CD4-positive, alpha-beta memory T cell (primary cell): ENCODE results near the gene BUD13. TPM values are rescaled to one million over a fixed set of nuclear protein-coding genes. Genes with fewer than 3 reads are reported as not detected.

ENCODE experiments used
- CTCF ChIA-PET: fragments of 350-600 bp; sonication (Branson Sonifier 250); formaldehyde crosslinking; loops from one replicate; lab custom pipeline; 2021; ENCODE audit warnings: inconsistent platforms; ENCODE audit not compliant: partially characterized antibody; lab: Charles Lee
- POLR2A ChIA-PET: fragments of 350-600 bp; sonication (Branson Sonifier 250); formaldehyde crosslinking; loops from one replicate; lab custom pipeline; 2021; ENCODE audit not compliant: partially characterized antibody; lab: Charles Lee
- DNase-seq, 5 donors: peaks; one replicate each; pipeline versions ENCODE4 v3.0.0 to v3.0.0-alpha.2; 2020 to 2022; ENCODE audit warnings: mixed read lengths in 1 of 5
- H3K27ac ChIP-seq: one replicate; pipeline ENCODE4 v1.7.0; 2013; ENCODE audit warnings: low read depth, low read length
- H3K27me3 ChIP-seq: 2 replicates; pipeline ENCODE4 v1.7.0; 2013; ENCODE audit warnings: mild to moderate bottlenecking, low read length, moderate library complexity; ENCODE audit not compliant: insufficient read depth
- H3K36me3 ChIP-seq: 2 replicates; pipeline ENCODE4 v1.7.0; 2013; ENCODE audit warnings: mild to moderate bottlenecking, low read length, moderate library complexity; ENCODE audit not compliant: insufficient read depth
- H3K4me1 ChIP-seq: 2 replicates; pipeline ENCODE4 v1.7.0; 2013; ENCODE audit warnings: mild to moderate bottlenecking, low read length, moderate library complexity; ENCODE audit not compliant: insufficient read depth
- H3K4me3 ChIP-seq, 2 donors: one replicate each; pipeline ENCODE4 v1.7.0; 2013; ENCODE audit warnings: low read length in 2 of 2, mild to moderate bottlenecking in 1 of 2
- H3K9me3 ChIP-seq, 2 donors: one replicate each; pipeline ENCODE4 v1.7.0; 2013; ENCODE audit warnings: low read length in 2 of 2, control low read depth in 1 of 2; ENCODE audit not compliant: control insufficient read depth in 1 of 2
- H3K27ac Mint-ChIP-seq, 7 donors: one replicate each; pipeline ENCODE4 v1.8.0; 2020 to 2021; ENCODE audit warnings: mixed read lengths in 7 of 7, mild to moderate bottlenecking in 6 of 7, inconsistent platforms in 3 of 7, moderate library complexity in 3 of 7
- H3K27me3 Mint-ChIP-seq, 2 donors: one replicate each; pipeline ENCODE4 v1.8.0; 2020 to 2021; ENCODE audit warnings: mixed read lengths in 2 of 2
- H3K36me3 Mint-ChIP-seq, 2 donors: one replicate each; pipeline ENCODE4 v1.8.0; 2020 to 2021; ENCODE audit warnings: mixed read lengths in 2 of 2, inconsistent platforms in 1 of 2, mild to moderate bottlenecking in 1 of 2
- H3K4me1 Mint-ChIP-seq, 4 donors: one replicate each; pipeline ENCODE4 v1.8.0; 2020 to 2021; ENCODE audit warnings: mixed read lengths in 4 of 4, mild to moderate bottlenecking in 1 of 4
- H3K4me3 Mint-ChIP-seq, 8 donors: one replicate each; pipeline ENCODE4 v1.8.0; 2020 to 2021; ENCODE audit warnings: mixed read lengths in 8 of 8, mild to moderate bottlenecking in 7 of 8, moderate library complexity in 6 of 8, inconsistent platforms in 3 of 8
- H3K9me3 Mint-ChIP-seq, 8 donors: one replicate each; pipeline ENCODE4 v1.8.0; 2020 to 2021; ENCODE audit warnings: mixed read lengths in 8 of 8, mild to moderate bottlenecking in 5 of 8, inconsistent platforms in 3 of 8, moderate library complexity in 1 of 8
- intact Hi-C: fragments of 100-400 bp; cut with micrococcal nuclease; formaldehyde crosslinking; loops from one replicate; pipeline ENCODE4 v1.15.1; 2023
- polyA plus RNA-seq, 2 donors: library from polyadenylated mRNA; unstranded; fragments of 300-500 nt; fragmentation: Illumina TruSeq; gene quantifications; one replicate each; pipeline ENCODE4 v1.2.3, GENCODE V29; 2021
- total RNA-seq, 2 experiments: library from RNA; stranded (reverse); gene quantifications; one replicate each; pipeline ENCODE4 v1.2.3, GENCODE V29; 2021

The BUD13 gene, protein sequence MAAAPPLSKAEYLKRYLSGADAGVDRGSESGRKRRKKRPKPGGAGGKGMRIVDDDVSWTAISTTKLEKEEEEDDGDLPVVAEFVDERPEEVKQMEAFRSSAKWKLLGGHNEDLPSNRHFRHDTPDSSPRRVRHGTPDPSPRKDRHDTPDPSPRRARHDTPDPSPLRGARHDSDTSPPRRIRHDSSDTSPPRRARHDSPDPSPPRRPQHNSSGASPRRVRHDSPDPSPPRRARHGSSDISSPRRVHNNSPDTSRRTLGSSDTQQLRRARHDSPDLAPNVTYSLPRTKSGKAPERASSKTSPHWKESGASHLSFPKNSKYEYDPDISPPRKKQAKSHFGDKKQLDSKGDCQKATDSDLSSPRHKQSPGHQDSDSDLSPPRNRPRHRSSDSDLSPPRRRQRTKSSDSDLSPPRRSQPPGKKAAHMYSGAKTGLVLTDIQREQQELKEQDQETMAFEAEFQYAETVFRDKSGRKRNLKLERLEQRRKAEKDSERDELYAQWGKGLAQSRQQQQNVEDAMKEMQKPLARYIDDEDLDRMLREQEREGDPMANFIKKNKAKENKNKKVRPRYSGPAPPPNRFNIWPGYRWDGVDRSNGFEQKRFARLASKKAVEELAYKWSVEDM
- total RNA-seq: 10 to 100 TPM; 19.9 to 23.1 TPM
- polyA plus RNA-seq: 10 to 100 TPM in 1 of 2 donors, 1 to 10 TPM in 1; 2.3 to 20.6 TPM

DNA sequence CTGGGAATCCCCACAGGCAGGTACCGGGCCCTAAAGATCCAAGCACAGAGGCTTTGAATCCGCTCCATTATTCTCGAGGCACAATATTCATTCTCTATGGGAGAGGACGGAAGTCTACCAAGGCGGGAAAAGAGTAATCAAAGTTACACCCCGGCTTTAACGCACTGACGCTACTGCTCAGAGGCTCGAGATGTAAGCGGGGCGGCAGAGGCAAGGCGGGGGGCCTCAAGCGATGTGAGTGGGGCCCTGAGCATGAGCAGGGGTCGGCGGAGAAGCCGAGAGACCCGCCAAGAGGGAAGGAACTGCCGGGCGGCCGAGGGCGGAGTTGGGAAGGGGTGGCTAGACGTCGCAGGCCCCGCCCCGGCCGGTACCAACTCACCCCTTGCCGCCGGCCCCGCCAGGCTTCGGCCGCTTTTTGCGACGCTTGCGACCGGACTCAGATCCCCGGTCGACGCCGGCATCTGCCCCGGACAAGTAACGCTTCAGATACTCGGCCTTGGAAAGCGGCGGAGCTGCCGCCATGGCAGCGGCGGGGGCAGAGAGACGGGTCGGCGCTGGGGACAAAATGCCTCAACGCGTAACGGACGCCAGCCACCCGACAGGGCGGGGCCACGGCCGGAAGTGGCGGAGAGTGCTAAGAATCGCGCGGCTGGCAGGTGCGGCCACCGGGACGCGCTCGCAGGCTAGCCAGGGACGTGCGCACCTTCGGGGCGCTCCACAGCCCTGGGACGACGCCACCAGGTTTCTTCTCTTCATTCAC is at the start of gene BUD13:
Gene BUD13 (minus strand): TSS at position 545 of the 760 bp plus-strand sequence. CDS start 23 bp downstream, at position 522.
- POLR2A ChIA-PET: interaction anchor here (0.5 to 7.7 kb wide), 11 partner anchors 8 to 458 kb away, joined by 3 to 100 read pairs (median 6); partner anchors contain the start of genes APOA5, PAFAH1B2, SIDT2 and SIK3
- Mint-ChIP-seq H3K9me3 (peaks cover 0 to 5% (median 0%) of the 10 kb centered on the region in 8 donors), H3K27me3 (no peaks in the 10 kb centered on the region), H3K27ac (peak within 1 kb of the TSS; percentile 94 to 99 (median 98)), H3K36me3 (peaks cover 16 to 44% of the 10 kb centered on the region in 2 donors), H3K4me3 (peak within 1 kb of the TSS; percentile 97 to 100 (median 98)), H3K4me1 (peaks cover 24 to 47% (median 35%) of the 10 kb centered on the region in 4 donors)
- H3K27me3 ChIP-seq: no peaks in the 10 kb centered on the region
- peaks cover 24% of the 10 kb centered on the region for H3K4me1 ChIP-seq
- no peaks in the 10 kb centered on the region for H3K9me3 ChIP-seq
- DNase-seq: peak; percentile 92 to 96 (median 93)
- H3K36me3 ChIP-seq: peaks cover 2% of the 10 kb centered on the region
- peak within 1 kb of the TSS; percentile 71 to 93 for H3K4me3 ChIP-seq
- intact Hi-C loops: loop anchor here (1.0 to 5.0 kb wide), 6 partner anchors 16 to 458 kb away; partner anchors contain the start of genes SIDT2, SIK3 and ZPR1
- CTCF ChIA-PET: interaction anchor here (1.5 to 7.3 kb wide), 3 partner anchors 18 to 80 kb away, joined by 3 to 46 read pairs (median 5); partner anchors contain the start of gene APOA5
- peak within 1 kb of the TSS; percentile 94 for H3K27ac ChIP-seq

DNA sequence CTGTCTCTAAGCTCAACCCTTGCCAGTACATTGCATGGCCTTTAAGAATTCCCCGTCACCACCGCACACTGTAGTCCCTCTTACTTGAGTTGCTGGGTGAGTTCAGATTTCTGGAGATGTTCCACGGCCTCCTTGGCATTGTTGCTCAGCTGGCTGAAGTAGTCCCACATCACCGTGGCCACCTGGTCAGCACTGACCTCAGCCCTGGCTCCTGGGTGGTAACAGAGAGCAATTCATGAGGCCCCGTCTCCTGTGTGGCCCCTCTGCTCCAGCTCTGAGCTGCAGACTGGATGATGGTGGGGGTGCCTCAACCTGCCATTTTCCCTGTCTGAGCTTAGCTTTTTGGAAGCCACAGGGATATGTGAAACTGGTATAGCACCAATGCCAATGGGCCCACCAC is 49.8 kb upstream of the BUD13 start:
- ChIA-PET POLR2A (interaction anchor here (0.7 to 1.7 kb wide), 2 partner anchors 13 to 66 kb away, joined by 3 read pairs; no protein-coding TSS in a partner anchor), CTCF (interaction anchor here (1.3 to 1.5 kb wide), 2 partner anchors 11 to 13 kb away, joined by 3 to 7 read pairs; no protein-coding TSS in a partner anchor)
- H3K9me3 Mint-ChIP-seq: no peaks in the 10 kb centered on the region
- no peak overlapping the region for H3K27ac Mint-ChIP-seq
- intact Hi-C loops: no loop called here
- H3K9me3 ChIP-seq: no peaks in the 10 kb centered on the region
- H3K4me1 ChIP-seq: no peaks in the 10 kb centered on the region
- no peaks in the 10 kb centered on the region for H3K36me3 ChIP-seq
- no peaks in the 10 kb centered on the region for H3K36me3 Mint-ChIP-seq
- no peaks in the 10 kb centered on the region for H3K4me1 Mint-ChIP-seq
- H3K4me3 ChIP-seq: no peak overlapping the region
- no peaks in the 10 kb centered on the region for H3K27me3 ChIP-seq
- no peak overlapping the region for H3K4me3 Mint-ChIP-seq
- no peak for DNase-seq
- no peaks in the 10 kb centered on the region for H3K27me3 Mint-ChIP-seq
- no peak overlapping the region for H3K27ac ChIP-seq

DNA sequence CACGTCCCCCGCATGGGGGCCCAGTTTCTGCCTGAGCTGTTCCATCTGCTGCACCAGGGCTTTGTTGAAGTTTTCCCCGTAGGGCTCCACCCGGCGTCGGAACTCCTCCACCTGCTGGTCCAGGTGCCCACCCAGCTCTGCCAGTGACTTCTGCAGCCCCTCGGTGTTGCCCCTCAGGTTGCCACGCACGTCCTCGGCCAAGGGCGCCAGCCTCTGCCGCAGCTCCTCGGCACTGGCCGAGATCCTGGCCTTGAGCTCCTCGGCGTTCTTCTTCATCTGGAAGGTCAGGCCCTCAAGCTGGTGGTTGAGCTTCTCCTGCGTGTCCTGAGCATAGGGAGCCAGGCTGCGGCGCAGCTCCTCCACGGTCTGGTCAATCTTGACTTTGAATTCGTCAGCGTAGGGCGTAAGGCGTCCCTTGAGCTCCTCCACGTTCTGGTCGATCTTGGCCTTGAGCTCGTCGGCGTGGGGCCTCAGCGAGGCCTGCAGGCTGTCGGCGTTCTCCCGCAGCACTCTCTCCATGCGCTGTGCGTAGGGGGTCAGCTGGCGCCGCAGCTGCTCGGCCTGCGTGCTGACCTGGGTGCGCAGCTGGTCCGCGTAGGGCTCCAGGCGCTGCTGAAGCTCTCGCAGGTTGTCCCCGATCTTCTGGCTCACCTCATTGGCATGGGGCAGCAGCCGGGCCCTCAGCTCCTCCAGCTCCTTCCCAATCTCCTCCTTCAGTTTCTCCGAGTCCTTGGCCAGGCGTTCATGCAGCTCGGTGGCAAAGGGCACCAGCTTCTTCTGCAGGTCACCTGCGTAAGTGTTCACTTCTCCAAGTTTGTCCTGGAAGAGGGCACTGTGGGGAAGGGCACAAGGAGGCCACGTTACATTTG is 48.5 kb upstream of the BUD13 start:
- Histone ChIP-seq H3K27ac (no peak overlapping the region), H3K4me1 (no peaks in the 10 kb centered on the region), H3K27me3 (no peaks in the 10 kb centered on the region), H3K4me3 (no peak overlapping the region), H3K9me3 (no peaks in the 10 kb centered on the region), H3K36me3 (no peaks in the 10 kb centered on the region)
- no peaks in the 10 kb centered on the region for H3K36me3 Mint-ChIP-seq
- POLR2A ChIA-PET: interaction anchor here (1.7 kb wide), 1 partner anchor 15 kb away, joined by 3 read pairs; no protein-coding TSS in a partner anchor
- CTCF ChIA-PET: interaction anchor here (1.8 kb wide), 1 partner anchor 16 kb away, joined by 10 read pairs; the partner anchor contains the start of gene APOA1
- DNase-seq: no peak
- intact Hi-C loops: no loop called here
- no peaks in the 10 kb centered on the region for H3K4me1 Mint-ChIP-seq
- H3K9me3 Mint-ChIP-seq: no peaks in the 10 kb centered on the region
- H3K27ac Mint-ChIP-seq: peak overlapping the region in 1 of 7 donors; percentile 1
- H3K4me3 Mint-ChIP-seq: no peak overlapping the region
- H3K27me3 Mint-ChIP-seq: no peaks in the 10 kb centered on the region

DNA sequence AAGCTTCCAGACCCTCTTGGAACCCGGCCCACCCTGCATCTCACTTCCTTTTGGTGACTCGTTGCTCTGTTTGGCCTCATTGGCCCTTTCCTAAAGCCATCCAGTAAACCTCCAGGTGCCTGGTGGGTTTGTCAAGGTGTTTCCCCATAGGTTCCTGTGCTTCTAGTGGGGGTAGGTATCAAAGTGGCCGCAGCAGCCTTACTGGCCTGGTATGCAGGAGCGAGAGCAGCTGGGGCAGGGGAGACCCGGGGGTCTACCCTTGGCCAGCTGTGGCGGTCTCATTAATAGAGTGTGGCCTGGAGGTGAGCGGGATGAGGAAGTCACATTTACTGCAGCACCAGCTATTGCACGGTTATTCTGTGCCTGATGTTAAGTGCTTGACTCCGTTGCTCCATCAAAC is 46.3 kb upstream of the BUD13 start:
- CTCF ChIA-PET: interaction anchor here (0.8 to 1.3 kb wide), 2 partner anchors 17 to 28 kb away, joined by 3 to 5 read pairs; partner anchors contain the start of gene APOA5
- intact Hi-C loops: no loop called here
- Histone ChIP-seq H3K4me3 (no peak overlapping the region), H3K27me3 (no peaks in the 10 kb centered on the region), H3K36me3 (no peaks in the 10 kb centered on the region), H3K9me3 (no peaks in the 10 kb centered on the region), H3K4me1 (no peaks in the 10 kb centered on the region), H3K27ac (no peak overlapping the region)
- H3K27me3 Mint-ChIP-seq: no peaks in the 10 kb centered on the region
- H3K4me1 Mint-ChIP-seq: no peaks in the 10 kb centered on the region
- H3K36me3 Mint-ChIP-seq: no peaks in the 10 kb centered on the region
- H3K27ac Mint-ChIP-seq: peak overlapping the region in 1 of 7 donors; percentile 25
- POLR2A ChIA-PET: no interaction called here
- H3K4me3 Mint-ChIP-seq: no peak overlapping the region
- DNase-seq: no peak
- H3K9me3 Mint-ChIP-seq: no peaks in the 10 kb centered on the region

DNA sequence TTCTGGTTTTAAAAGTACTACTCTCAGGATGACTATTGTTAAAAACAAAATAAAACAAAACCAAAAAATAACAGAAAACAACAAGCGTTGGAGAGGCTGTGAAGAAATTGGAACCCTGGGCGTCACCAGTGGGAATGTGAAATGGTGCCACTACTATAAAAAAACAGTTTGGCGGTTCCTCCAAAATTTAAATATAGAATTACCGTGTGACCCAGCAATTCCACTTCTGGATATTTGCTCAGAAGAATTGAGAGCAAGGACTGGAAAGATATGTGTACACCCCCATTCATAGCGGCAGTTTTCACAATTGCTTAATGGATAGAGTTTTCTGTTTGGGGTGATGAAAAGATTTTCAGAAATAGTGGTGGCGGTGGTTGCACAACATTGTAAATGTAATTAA is 41.7 kb upstream of the BUD13 start:
- no peak overlapping the region for H3K4me3 ChIP-seq
- no peaks in the 10 kb centered on the region for H3K4me1 ChIP-seq
- H3K9me3 Mint-ChIP-seq: no peaks in the 10 kb centered on the region
- no peaks in the 10 kb centered on the region for H3K36me3 Mint-ChIP-seq
- no peaks in the 10 kb centered on the region for H3K36me3 ChIP-seq
- DNase-seq: no peak
- no peaks in the 10 kb centered on the region for H3K9me3 ChIP-seq
- H3K4me1 Mint-ChIP-seq: no peaks in the 10 kb centered on the region
- intact Hi-C loops: no loop called here
- no peaks in the 10 kb centered on the region for H3K27me3 ChIP-seq
- no peaks in the 10 kb centered on the region for H3K27me3 Mint-ChIP-seq
- ChIA-PET POLR2A (no interaction called here), CTCF (no interaction called here)
- H3K27ac ChIP-seq: no peak overlapping the region
- H3K27ac Mint-ChIP-seq: no peak overlapping the region
- no peak overlapping the region for H3K4me3 Mint-ChIP-seq

DNA sequence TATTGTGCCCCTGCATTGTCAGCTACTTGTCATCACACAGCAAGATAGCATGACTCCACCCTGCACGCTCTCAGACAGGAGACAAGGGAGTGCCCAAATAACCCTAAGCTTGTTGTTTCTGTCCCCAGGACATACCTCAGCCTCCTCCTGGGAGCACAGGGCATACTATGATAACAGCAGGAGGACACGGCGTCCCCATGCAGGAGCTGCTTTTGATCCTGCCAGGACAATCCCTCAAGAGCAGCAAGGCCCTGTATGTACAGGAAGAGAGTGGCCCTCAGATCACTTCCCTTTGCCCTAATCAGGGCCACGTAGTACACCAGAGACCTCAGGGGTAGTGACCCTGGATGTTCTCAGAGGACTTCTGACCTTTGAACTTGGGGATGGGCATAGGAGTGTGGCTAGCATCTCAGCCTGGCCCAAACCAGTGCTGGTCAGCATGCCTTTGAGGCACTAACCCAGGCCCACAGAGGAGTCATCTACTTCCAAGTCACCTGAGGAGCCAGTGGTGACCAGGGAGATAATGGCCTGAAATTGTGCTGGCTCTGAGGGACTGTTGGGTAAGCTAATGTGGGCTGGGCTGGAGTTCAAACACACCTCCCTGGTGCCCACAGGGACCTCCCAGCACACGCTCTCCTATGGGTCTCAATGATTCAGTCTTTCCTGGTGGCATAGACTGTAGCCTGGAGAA is 41.1 kb upstream of the BUD13 start:
- H3K9me3 Mint-ChIP-seq: no peaks in the 10 kb centered on the region
- no peaks in the 10 kb centered on the region for H3K36me3 ChIP-seq
- DNase-seq: no peak
- H3K4me1 ChIP-seq: no peaks in the 10 kb centered on the region
- no peaks in the 10 kb centered on the region for H3K9me3 ChIP-seq
- no peak overlapping the region for H3K4me3 ChIP-seq
- no peak overlapping the region for H3K27ac Mint-ChIP-seq
- peaks cover 0 to 2% of the 10 kb centered on the region in 2 donors for H3K27me3 Mint-ChIP-seq
- no peaks in the 10 kb centered on the region for H3K36me3 Mint-ChIP-seq
- ChIA-PET POLR2A (no interaction called here), CTCF (interaction anchor here (0.6 to 1.8 kb wide), 3 partner anchors 22 to 292 kb away, joined by 3 to 10 read pairs (median 7); partner anchors contain the start of gene APOA5)
- intact Hi-C loops: no loop called here
- H3K27me3 ChIP-seq: no peaks in the 10 kb centered on the region
- H3K27ac ChIP-seq: no peak overlapping the region
- H3K4me3 Mint-ChIP-seq: no peak overlapping the region
- no peaks in the 10 kb centered on the region for H3K4me1 Mint-ChIP-seq
